GM12872 (cell line): ENCODE data around the gene TFF3.

ENCODE experiments used
- TF ChIP-seq, protein P1 (sequence below): IDR thresholded peaks from 3 replicates; pipeline ENCODE4 v1.5.1; 2011; ENCODE audit warnings: low read depth, mild to moderate bottlenecking, low read length, moderate library complexity; ENCODE audit not compliant: insufficient read depth

The TFF3 gene

DNA sequence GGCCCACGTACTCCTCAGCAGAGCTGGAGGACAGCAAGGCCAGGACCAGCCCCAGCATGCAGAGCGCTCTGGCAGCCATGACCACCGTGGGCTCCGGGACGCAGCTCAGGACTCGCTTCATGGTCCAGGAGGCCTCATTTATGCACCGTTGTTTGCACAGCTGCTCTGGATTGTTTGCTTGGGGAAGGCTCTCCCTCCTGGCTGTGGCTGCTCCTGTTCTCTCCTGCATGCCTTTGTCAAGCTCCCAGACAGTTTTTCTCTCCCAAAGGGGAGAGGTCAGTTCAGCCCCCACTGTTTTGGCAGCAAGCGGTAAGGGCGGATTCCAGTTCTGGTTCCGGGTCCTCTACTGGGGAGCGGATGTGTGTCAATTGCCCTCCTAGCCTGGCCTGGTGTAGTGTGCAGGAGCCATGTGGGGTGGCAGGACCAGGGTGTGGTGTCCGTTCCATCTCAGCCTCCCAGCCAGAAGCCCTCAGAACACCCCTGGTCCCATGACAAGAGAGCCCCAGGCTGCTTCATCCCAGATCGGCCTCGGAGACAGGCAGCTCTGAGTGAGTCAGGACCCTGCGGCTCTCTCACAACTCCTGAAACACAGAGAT, at the start of gene TFF3:
TFF3 (minus strand) TSS at position 114 of the 596 bp plus-strand sequence; CDS start at position 79, 35 bp downstream.
- TF ChIP-seq, protein P1, sequence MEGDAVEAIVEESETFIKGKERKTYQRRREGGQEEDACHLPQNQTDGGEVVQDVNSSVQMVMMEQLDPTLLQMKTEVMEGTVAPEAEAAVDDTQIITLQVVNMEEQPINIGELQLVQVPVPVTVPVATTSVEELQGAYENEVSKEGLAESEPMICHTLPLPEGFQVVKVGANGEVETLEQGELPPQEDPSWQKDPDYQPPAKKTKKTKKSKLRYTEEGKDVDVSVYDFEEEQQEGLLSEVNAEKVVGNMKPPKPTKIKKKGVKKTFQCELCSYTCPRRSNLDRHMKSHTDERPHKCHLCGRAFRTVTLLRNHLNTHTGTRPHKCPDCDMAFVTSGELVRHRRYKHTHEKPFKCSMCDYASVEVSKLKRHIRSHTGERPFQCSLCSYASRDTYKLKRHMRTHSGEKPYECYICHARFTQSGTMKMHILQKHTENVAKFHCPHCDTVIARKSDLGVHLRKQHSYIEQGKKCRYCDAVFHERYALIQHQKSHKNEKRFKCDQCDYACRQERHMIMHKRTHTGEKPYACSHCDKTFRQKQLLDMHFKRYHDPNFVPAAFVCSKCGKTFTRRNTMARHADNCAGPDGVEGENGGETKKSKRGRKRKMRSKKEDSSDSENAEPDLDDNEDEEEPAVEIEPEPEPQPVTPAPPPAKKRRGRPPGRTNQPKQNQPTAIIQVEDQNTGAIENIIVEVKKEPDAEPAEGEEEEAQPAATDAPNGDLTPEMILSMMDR, result no peak

GRCh38 chr21:42364304-42364865, 49.2 kb upstream of the TFF3 start:
- TF ChIP-seq, protein P1, result no peak

DNA sequence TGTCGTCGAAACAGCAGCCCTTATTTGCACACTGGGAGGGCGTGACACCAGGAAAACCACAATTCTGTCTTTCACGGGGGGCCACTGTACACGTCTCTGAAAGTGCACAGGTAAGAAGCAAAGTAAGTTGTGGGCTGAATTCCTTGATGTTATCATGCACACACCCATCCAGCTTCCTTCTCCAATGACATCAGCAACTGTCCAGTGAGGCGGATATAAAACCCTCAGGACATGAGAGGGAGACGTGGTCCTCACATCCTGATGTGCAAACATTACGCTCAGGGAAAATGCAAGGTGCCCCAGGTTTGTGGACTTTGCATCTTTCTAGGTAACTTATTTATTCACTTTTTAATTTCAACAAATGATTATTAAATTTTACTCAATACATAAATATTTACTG, 48.1 kb upstream of the TFF3 start:
- TF ChIP-seq, protein P1, result no peak

DNA sequence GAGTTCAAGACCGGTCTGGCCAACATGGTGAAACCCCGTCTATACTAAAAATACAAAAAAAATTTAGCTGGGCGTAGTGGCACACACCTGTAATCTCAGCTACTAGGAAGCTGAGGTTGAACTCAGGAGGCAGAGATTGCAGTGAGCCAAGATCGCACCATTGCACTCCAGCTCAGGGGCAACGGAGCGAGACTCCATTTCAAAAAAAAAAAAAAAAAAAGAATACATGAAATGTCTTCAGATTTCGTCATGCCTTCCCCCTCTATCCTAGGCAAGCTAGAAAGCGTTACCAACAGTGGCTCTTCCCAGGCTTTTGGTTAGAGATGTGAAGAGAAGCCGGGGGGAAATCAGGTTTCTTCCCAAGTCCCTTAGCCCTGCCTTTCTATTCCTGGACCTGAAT, 47.5 kb upstream of the TFF3 start:
- TF ChIP-seq, protein P1, result no peak

- TF ChIP-seq, protein P1, result no peak
Measured at GRCh38 chr21:42362198-42362597, 47.0 kb upstream of the TFF3 start.

DNA sequence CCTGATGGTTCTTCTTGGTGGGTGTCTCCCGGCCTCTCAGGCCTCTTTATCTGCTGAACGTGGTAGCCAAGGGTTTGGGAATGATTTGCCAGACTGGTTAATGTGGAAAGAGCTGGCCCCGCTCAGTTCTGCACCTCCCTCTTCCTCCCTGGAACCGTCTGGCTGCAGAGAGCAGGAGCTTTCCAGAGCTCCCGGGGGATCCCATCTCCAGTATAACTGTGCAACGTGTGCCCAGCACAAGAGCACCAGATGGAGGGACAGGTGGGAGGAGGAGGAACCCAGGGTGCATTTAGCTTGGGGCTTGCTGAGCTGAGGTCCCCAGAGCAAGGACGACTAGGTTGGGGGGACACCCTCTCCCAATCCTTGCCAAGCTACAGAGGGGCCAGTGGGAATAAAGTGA, 46.1 kb upstream of the TFF3 start:
- TF ChIP-seq, protein P1, result no peak

DNA sequence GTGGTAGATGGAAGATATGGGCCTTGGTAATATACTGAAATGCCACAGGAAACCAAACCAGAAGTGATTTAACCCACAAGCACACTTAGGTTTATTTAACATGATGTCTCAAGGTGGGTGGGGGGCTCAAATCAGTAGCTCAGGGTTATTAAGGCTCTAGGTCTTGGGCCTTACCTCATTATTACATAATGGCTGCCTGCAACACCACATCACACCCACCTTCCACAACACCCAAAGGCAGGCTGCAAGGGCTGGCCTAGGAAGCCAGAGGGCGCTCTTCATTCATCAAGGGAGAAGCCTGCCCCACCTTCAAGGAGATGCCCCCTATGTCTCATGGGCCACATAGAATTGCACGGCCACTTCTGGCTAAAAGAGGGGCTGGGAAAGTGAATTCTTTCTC, 45.1 kb upstream of the TFF3 start:
- TF ChIP-seq, protein P1, result peak; percentile 43; the same call in 2 of the 3 replicates
